ENCODE results near the gene TNRC6A.
A peak's percentile ranks its signal among the peaks of the same experiment; 100 is the strongest.

Gene TNRC6A

GRCh38 chr16:24849641-24850040, 120.2 kb downstream of the TNRC6A start:
- peaks cover 14% of the 10 kb centered on the region for H3K4me1 ChIP-seq (ENCODE audit: insufficient read depth, poor library complexity, severe bottlenecking)
- TF ChIP-seq CTCF (IDR thresholded peaks at IDR 0.05; ENCODE audit: poor library complexity, severe bottlenecking): no peak
- DNase-seq (ENCODE audit: low spot score) (no peak), ATAC-seq (ENCODE audit: low read depth) (no peak)
- H3K36me3 ChIP-seq (ENCODE audit: low read depth): no peaks in the 10 kb centered on the region
- no peak overlapping the region for H3K4me3 ChIP-seq (ENCODE audit: severe bottlenecking)
- no peaks in the 10 kb centered on the region for H3K9me3 ChIP-seq (ENCODE audit: severe bottlenecking)
- H3K27me3 ChIP-seq (ENCODE audit: insufficient read depth, poor library complexity, severe bottlenecking): no peaks in the 10 kb centered on the region
- H3K27ac ChIP-seq (ENCODE audit: poor library complexity, severe bottlenecking): no peak overlapping the region

GRCh38 chr16:24850289-24850938, 121.0 kb downstream of the TNRC6A start:
- H3K4me3 ChIP-seq (ENCODE audit: severe bottlenecking): no peak overlapping the region
- H3K27ac ChIP-seq (ENCODE audit: poor library complexity, severe bottlenecking): no peak overlapping the region
- ATAC-seq (ENCODE audit: low read depth): peak; percentile 18; the same call in 1 of the 3 replicates
- TF ChIP-seq CTCF (IDR thresholded peaks at IDR 0.05; ENCODE audit: poor library complexity, severe bottlenecking): no peak
- H3K4me1 ChIP-seq (ENCODE audit: insufficient read depth, poor library complexity, severe bottlenecking): peaks cover 12% of the 10 kb centered on the region
- DNase-seq (ENCODE audit: low spot score): no peak
- no peaks in the 10 kb centered on the region for H3K36me3 ChIP-seq (ENCODE audit: low read depth)
- no peaks in the 10 kb centered on the region for H3K27me3 ChIP-seq (ENCODE audit: insufficient read depth, poor library complexity, severe bottlenecking)
- no peaks in the 10 kb centered on the region for H3K9me3 ChIP-seq (ENCODE audit: severe bottlenecking)

- ATAC-seq (ENCODE audit: low read depth) (peak; percentile 37; the same call in 2 of the 3 replicates), DNase-seq (ENCODE audit: low spot score) (no peak)
- Histone ChIP-seq H3K27me3 (ENCODE audit: insufficient read depth, poor library complexity, severe bottlenecking) (no peaks in the 10 kb centered on the region), H3K4me1 (ENCODE audit: insufficient read depth, poor library complexity, severe bottlenecking) (peaks cover 12% of the 10 kb centered on the region), H3K27ac (ENCODE audit: poor library complexity, severe bottlenecking) (no peak overlapping the region), H3K36me3 (ENCODE audit: low read depth) (no peaks in the 10 kb centered on the region), H3K4me3 (ENCODE audit: severe bottlenecking) (no peak overlapping the region), H3K9me3 (ENCODE audit: severe bottlenecking) (no peaks in the 10 kb centered on the region)
- TF ChIP-seq CTCF (IDR thresholded peaks at IDR 0.05; ENCODE audit: poor library complexity, severe bottlenecking): no peak
Observed at GRCh38 chr16:24851700-24852099, 122.2 kb downstream of the TNRC6A start.

DNA sequence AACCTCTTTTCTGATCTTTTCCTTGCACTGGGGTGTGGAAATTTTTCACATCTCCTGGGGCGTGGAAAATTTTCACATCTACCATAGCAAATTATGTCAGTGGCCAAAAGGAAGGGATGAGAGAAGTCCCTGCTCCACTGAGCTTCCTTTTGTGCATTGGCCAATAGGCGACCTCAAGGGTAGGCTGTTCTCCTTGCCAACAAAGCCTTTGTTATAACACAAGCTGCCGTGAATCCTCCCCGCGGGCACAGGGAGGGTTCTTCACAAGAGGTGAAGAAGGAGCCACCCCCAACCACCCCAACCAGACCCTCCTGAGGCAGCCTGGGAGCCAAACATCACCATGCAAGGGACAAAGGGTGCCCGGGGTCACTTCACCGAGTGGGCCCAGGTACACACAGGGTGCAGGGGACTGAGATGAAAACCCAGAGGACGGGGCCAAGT, 122.8 kb downstream of the TNRC6A start:
- H3K36me3 ChIP-seq (ENCODE audit: low read depth): no peaks in the 10 kb centered on the region
- H3K27ac ChIP-seq (ENCODE audit: poor library complexity, severe bottlenecking): no peak overlapping the region
- DNase-seq (ENCODE audit: low spot score) (no peak), ATAC-seq (ENCODE audit: low read depth) (no peak)
- no peaks in the 10 kb centered on the region for H3K27me3 ChIP-seq (ENCODE audit: insufficient read depth, poor library complexity, severe bottlenecking)
- no peak for TF ChIP-seq CTCF (IDR thresholded peaks at IDR 0.05; ENCODE audit: poor library complexity, severe bottlenecking)
- H3K4me1 ChIP-seq (ENCODE audit: insufficient read depth, poor library complexity, severe bottlenecking): peaks cover 12% of the 10 kb centered on the region
- H3K4me3 ChIP-seq (ENCODE audit: severe bottlenecking): no peak overlapping the region
- no peaks in the 10 kb centered on the region for H3K9me3 ChIP-seq (ENCODE audit: severe bottlenecking)

- Histone ChIP-seq H3K4me3 (ENCODE audit: severe bottlenecking) (no peak overlapping the region), H3K4me1 (ENCODE audit: insufficient read depth, poor library complexity, severe bottlenecking) (peaks cover 12% of the 10 kb centered on the region), H3K36me3 (ENCODE audit: low read depth) (no peaks in the 10 kb centered on the region), H3K27me3 (ENCODE audit: insufficient read depth, poor library complexity, severe bottlenecking) (no peaks in the 10 kb centered on the region), H3K9me3 (ENCODE audit: severe bottlenecking) (no peaks in the 10 kb centered on the region), H3K27ac (ENCODE audit: poor library complexity, severe bottlenecking) (no peak overlapping the region)
- DNase-seq (ENCODE audit: low spot score) (no peak), ATAC-seq (ENCODE audit: low read depth) (no peak)
- no peak for TF ChIP-seq CTCF (IDR thresholded peaks at IDR 0.05; ENCODE audit: poor library complexity, severe bottlenecking)
Observed at GRCh38 chr16:24853169-24853824, 123.8 kb downstream of the TNRC6A start.
